MCF 10A (cell line): ENCODE measurements around the gene CTNNB1. TPM values are rescaled to one million over a fixed set of nuclear protein-coding genes. Genes with fewer than 3 reads are reported as not detected.

ENCODE experiments used
- BruUV-seq: library from RNA; stranded (reverse); fragments of 400-500 nt; replicated peaks from 2 replicates; lab custom pipeline; 2021; lab: Mats Ljungman, UMichigan
- CTCF ChIA-PET: fragments of 300-600 bp; sonication (Branson Sonifier 250); formaldehyde crosslinking; extraction: SDS; loops from one replicate; lab custom pipeline; 2021; ENCODE audit warnings: antibody characterized with exemption, inconsistent platforms; lab: Yijun Ruan, JAX
- POLR2A ChIA-PET: fragments of 300-600, 350-650 bp; sonication (Branson Sonifier 250); formaldehyde crosslinking; extraction: SDS; loops from one replicate; lab custom pipeline; 2020; ENCODE audit warnings: antibody characterized with exemption, inconsistent platforms; lab: Yijun Ruan, JAX
- DNase-seq: peaks from one replicate; pipeline ENCODE4 v3.0.0-alpha.2; 2018; ENCODE audit not compliant: unreplicated experiment
- H3K27ac Mint-ChIP-seq: one replicate; pipeline ENCODE4 v1.8.0; 2022; ENCODE audit warnings: mild to moderate bottlenecking, low read depth, mixed read lengths; ENCODE audit not compliant: unreplicated experiment
- H3K27me3 Mint-ChIP-seq: one replicate; pipeline ENCODE4 v1.8.0; 2022; ENCODE audit warnings: mixed read lengths; ENCODE audit not compliant: insufficient read depth, unreplicated experiment
- H3K36me3 Mint-ChIP-seq: one replicate; pipeline ENCODE4 v1.8.0; 2022; ENCODE audit warnings: mild to moderate bottlenecking, moderate library complexity, mixed read lengths; ENCODE audit not compliant: insufficient read depth, unreplicated experiment
- H3K4me1 Mint-ChIP-seq: one replicate; pipeline ENCODE4 v1.8.0; 2022; ENCODE audit warnings: mixed read lengths; ENCODE audit not compliant: insufficient read depth, unreplicated experiment
- H3K4me3 Mint-ChIP-seq: one replicate; pipeline ENCODE4 v1.8.0; 2022; ENCODE audit warnings: mild to moderate bottlenecking, moderate library complexity, mixed read lengths; ENCODE audit not compliant: unreplicated experiment
- H3K9me3 Mint-ChIP-seq: one replicate; pipeline ENCODE4 v1.8.0; 2022; ENCODE audit warnings: mixed read lengths; ENCODE audit not compliant: unreplicated experiment
- intact Hi-C: fragments of 100-400 bp; cut with micrococcal nuclease; formaldehyde crosslinking; loops from 2 replicates; pipeline ENCODE4 v1.14.1; 2022
- total RNA-seq: library from RNA; stranded (reverse); gene quantifications from 2 replicates; pipeline ENCODE4 v1.2.3, GENCODE V29; 2022
- TF ChIP-seq, protein P1 (sequence below): fragments of 200-600 bp; IDR thresholded peaks from one replicate; pipeline ENCODE4 v1.8.0; 2022; ENCODE audit warnings: antibody characterized with exemption, mild to moderate bottlenecking; ENCODE audit not compliant: unreplicated experiment

CTNNB1 gene
- total RNA-seq, 1 experiment from 2014 or later, result 244 TPM

DNA sequence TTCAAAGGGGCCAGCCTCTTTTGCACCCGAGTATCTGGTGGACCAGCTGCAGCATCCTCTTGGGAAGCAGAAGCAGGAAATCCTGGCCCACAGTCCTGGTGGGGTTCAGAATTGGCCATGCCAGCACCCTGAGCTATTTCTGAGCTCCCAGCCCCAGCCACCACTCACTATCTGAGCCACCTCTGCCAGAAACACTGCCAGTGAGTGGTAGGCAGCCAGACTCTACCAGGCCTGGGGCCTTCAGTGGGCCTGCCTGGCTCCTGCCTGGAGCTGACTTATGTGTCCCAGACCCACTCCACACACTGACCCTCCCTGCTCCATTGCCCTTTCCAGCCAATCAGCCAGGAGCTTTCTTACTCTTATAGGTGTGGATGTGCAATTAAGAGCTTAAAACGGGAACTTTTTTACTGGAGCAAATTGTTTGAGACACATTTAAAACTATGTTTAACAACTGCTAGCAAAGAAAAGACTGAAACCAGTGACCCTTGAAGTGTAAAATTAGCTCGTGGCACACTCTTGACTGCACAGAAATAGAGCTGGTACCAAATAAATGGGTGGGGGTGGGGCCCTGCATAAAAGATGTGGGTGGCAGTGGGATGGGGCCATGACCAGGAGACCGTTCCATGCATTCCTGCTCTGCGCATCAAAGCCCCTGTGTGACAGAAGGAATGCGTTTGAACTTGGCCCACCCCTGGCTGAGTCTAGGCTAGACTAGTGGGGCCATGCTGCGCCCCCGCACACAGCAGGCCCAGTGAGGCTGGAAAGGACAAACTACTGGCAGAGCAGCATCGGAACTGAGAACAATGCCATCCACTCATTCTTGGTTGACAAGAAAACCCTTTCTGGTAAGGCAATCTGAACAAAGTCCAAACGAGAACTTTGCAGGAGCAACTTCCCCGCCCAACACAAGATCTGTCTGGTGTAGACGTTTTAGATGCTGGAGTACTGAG is 48.0 kb downstream of the CTNNB1 start:
- BruUV-seq, result no TSS peak
- Mint-ChIP-seq H3K27me3 (no peaks in the 10 kb centered on the region), H3K4me1 (no peaks in the 10 kb centered on the region), H3K36me3 (peaks cover 30% of the 10 kb centered on the region), H3K4me3 (no peak overlapping the region), H3K27ac (peak overlapping the region; percentile 23), H3K9me3 (no peaks in the 10 kb centered on the region)
- no peak for DNase-seq
- TF ChIP-seq, protein P1, sequence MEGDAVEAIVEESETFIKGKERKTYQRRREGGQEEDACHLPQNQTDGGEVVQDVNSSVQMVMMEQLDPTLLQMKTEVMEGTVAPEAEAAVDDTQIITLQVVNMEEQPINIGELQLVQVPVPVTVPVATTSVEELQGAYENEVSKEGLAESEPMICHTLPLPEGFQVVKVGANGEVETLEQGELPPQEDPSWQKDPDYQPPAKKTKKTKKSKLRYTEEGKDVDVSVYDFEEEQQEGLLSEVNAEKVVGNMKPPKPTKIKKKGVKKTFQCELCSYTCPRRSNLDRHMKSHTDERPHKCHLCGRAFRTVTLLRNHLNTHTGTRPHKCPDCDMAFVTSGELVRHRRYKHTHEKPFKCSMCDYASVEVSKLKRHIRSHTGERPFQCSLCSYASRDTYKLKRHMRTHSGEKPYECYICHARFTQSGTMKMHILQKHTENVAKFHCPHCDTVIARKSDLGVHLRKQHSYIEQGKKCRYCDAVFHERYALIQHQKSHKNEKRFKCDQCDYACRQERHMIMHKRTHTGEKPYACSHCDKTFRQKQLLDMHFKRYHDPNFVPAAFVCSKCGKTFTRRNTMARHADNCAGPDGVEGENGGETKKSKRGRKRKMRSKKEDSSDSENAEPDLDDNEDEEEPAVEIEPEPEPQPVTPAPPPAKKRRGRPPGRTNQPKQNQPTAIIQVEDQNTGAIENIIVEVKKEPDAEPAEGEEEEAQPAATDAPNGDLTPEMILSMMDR, result no peak
- POLR2A ChIA-PET, result interaction anchor here (0.8 to 1.4 kb wide), 2 partner anchors 11 to 42 kb away, joined by 3 to 5 read pairs; no protein-coding TSS in a partner anchor
- intact Hi-C loops, result no loop called here
- CTCF ChIA-PET, result interaction anchor here (0.6 to 1.6 kb wide), 2 partner anchors 11 to 416 kb away, joined by 4 read pairs; no protein-coding TSS in a partner anchor

DNA sequence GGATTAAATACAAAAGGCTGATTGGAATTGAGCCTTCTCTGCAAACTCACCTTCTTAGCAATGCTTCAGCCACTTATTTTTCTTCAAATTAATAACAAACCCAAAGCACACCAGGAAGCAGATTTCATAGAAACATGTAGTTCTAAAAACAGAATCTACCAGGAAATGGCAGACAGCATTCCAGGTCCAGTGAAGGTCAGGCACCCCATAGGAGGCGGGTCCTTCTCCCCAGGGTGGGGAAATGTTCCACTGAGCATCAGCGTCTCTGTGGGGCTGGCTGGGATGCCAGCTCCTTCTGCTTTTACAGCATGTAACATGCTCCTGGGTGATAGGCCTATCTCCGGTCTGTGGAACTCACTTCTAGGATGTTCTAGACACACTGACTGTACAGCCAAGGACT is 49.2 kb downstream of the CTNNB1 start:
- Mint-ChIP-seq H3K27ac (no peak overlapping the region), H3K27me3 (no peaks in the 10 kb centered on the region), H3K4me1 (no peaks in the 10 kb centered on the region), H3K36me3 (peaks cover 18% of the 10 kb centered on the region), H3K4me3 (no peak overlapping the region), H3K9me3 (peaks cover 8% of the 10 kb centered on the region)
- ChIA-PET POLR2A (no interaction called here), CTCF (no interaction called here)
- no TSS peak for BruUV-seq
- no peak for DNase-seq
- intact Hi-C loops, result no loop called here
- TF ChIP-seq, protein P1, result no peak

DNA sequence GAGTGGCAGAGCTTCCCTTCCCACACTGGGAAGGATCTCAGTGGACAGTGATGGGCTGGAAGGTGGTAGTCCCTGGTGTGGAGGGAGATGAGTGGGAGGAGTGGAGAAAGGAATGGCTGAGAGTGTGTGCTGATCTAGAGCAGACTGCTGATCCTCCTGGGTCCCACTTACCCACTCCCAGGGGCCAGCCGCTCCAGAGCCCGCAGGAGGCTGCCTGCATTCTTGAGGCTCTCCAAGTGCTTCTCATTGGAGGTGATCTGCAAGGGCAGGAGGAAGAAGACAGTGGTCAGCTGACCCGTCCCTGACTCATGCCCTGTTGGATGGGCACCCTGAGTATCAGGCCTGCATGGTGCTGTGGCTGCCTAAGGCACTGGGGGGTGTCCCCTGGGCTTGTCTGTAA is 50.0 kb downstream of the CTNNB1 start:
- H3K9me3 Mint-ChIP-seq, result peaks cover 8% of the 10 kb centered on the region
- H3K27me3 Mint-ChIP-seq, result no peaks in the 10 kb centered on the region
- no peaks in the 10 kb centered on the region for H3K4me1 Mint-ChIP-seq
- H3K4me3 Mint-ChIP-seq, result no peak overlapping the region
- peaks cover 10% of the 10 kb centered on the region for H3K36me3 Mint-ChIP-seq
- CTCF ChIA-PET, result no interaction called here
- BruUV-seq, result no TSS peak
- intact Hi-C loops, result no loop called here
- no peak for DNase-seq
- H3K27ac Mint-ChIP-seq, result no peak overlapping the region
- TF ChIP-seq, protein P1, result no peak
- POLR2A ChIA-PET, result no interaction called here

DNA sequence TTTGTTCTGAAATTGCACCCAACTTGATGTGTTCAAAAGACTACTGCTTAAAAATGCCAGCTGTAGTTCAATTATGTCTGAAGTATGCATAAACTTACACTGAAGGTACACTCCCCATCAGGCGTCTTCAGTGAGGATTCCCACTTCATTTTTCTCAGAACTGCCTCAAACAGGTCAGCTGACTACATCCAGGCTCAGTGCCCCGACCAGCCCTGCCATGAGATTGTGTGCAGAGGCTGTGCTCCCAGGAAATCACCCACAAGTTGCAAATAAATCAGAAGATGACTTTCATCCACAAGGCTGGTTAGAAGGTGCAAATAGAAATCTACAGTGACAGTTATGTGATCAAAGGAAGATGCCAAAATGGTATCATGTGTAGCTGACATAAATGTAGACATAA is 51.5 kb downstream of the CTNNB1 start:
- Mint-ChIP-seq H3K9me3 (peaks cover 8% of the 10 kb centered on the region), H3K27me3 (no peaks in the 10 kb centered on the region), H3K4me3 (no peak overlapping the region), H3K36me3 (no peaks in the 10 kb centered on the region), H3K4me1 (no peaks in the 10 kb centered on the region), H3K27ac (no peak overlapping the region)
- CTCF ChIA-PET, result no interaction called here
- BruUV-seq, result no TSS peak
- intact Hi-C loops, result no loop called here
- TF ChIP-seq, protein P1, result no peak
- DNase-seq, result no peak
- POLR2A ChIA-PET, result interaction anchor here (0.6 kb wide), 1 partner anchor 430 kb away, joined by 5 read pairs; no protein-coding TSS in a partner anchor
